OCI-LY7 (cell line): ENCODE results near the gene CEP83.
"Not testable (repeated sequence)": the region's sequence is repeated elsewhere in the genome, so short reads cannot be mapped to it uniquely, and the experiment has no call there.

Source experiments
- CTCF ChIP-seq: fragments of 200-600 bp; sonication (generic); conservative IDR thresholded peaks from 2 replicates; pipeline ENCODE4 v1.5.1; 2014; ENCODE audit warnings: mild to moderate bottlenecking, antibody characterized with exemption, low read length, moderate library complexity, mixed read lengths
- EZH2phosphoT487 ChIP-seq: fragments of 200-600 bp; sonication (generic); IDR thresholded peaks from 2 replicates; pipeline ENCODE4 v1.6.1; 2018; ENCODE audit warnings: low read depth, borderline replicate concordance, mild to moderate bottlenecking, mixed run types, antibody characterized with exemption, low read length, moderate library complexity, mixed read lengths

- not testable (repeated sequence) for TF ChIP-seq CTCF, EZH2phosphoT487
Observed at GRCh38 chr12:94398685-94399084, 61.0 kb downstream of the CEP83 start.
